ENCODE measurements around the gene TPSG1. TPM values are rescaled to one million over a fixed set of nuclear protein-coding genes. Genes with fewer than 3 reads are reported as not detected.

The TPSG1 gene
- total and polyA plus RNA-seq, 10 of the 15 experiments (the other 5 are each of a cell fraction or from before 2014, with no cell fraction given): not detected

GRCh38 chr16:1184156-1184868 is 40.8 kb downstream of the TPSG1 start:
- no peak for FAIRE-seq
- DNase-seq (ENCODE audit: low read depth, low spot score): no peak
- Histone ChIP-seq H3K4me1 (ENCODE audit: control insufficient read depth, insufficient read depth, low read length) (no peaks in the 10 kb centered on the region), H3K27ac (ENCODE audit: control insufficient read depth, insufficient read depth) (no peak overlapping the region), H3K4me3 (no peak overlapping the region), H3K36me3 (ENCODE audit: control insufficient read depth in 2 of 2, insufficient read depth in 2 of 2, low read length in 1 of 2) (no peaks in the 10 kb centered on the region), H4K20me1 (ENCODE audit: control insufficient read depth, insufficient read depth) (no peaks in the 10 kb centered on the region), H3K9me3 (replicated peaks; ENCODE audit: control insufficient read depth, insufficient read depth, low read length) (no peaks in the 10 kb centered on the region; the same call in 2 of the 3 replicates), H3K4me2 (ENCODE audit: control insufficient read depth, insufficient read depth) (no peak overlapping the region), H2AFZ (ENCODE audit: control insufficient read depth, low read depth, low read length) (no peak overlapping the region), H3K27me3 (replicated peaks in 1 of 2; ENCODE audit: control insufficient read depth in 2 of 2, insufficient read depth in 2 of 2, low read length in 1 of 2) (no peaks in the 10 kb centered on the region), H3K9ac (ENCODE audit: control insufficient read depth, insufficient read depth, low read length) (no peak overlapping the region), H3K79me2 (ENCODE audit: control insufficient read depth, insufficient read depth, low read length) (no peaks in the 10 kb centered on the region)
- RAD21 ChIA-PET (ENCODE audit: unreplicated experiment): no interaction called here
- intact Hi-C loops (cut with micrococcal nuclease; ENCODE audit: unreplicated experiment) (no loop called here), in situ Hi-C loops (cut with MboI) (no loop called here)
- POLR2A ChIA-PET: no interaction called here
- TF ChIP-seq ASH2L (IDR thresholded peaks at IDR 0.05; ENCODE audit: borderline replicate concordance, low read depth): no peak
- TF ChIP-seq SIN3A (IDR thresholded peaks at IDR 0.05; ENCODE audit: low read depth, low read length): no peak
- TF ChIP-seq TCF7 (IDR thresholded peaks at IDR 0.05; ENCODE audit: borderline replicate concordance): no peak
- no peak for TF ChIP-seq PRDM15 (CRISPR knock-in tag; IDR thresholded peaks at IDR 0.05)
- TF ChIP-seq ZNF384 (IDR thresholded peaks at IDR 0.05; ENCODE audit: borderline replicate concordance, low read depth, low read length): no peak
- no peak for TF ChIP-seq HCFC1 (IDR thresholded peaks at IDR 0.05; ENCODE audit: low read length)
- TF ChIP-seq HDAC2 (IDR thresholded peaks at IDR 0.05): no peak
- no peak for TF ChIP-seq HSF1 (IDR thresholded peaks at IDR 0.05; ENCODE audit: low read depth, low read length)
- TF ChIP-seq RB1 (IDR thresholded peaks at IDR 0.05; ENCODE audit: borderline replicate concordance): no peak
- TF ChIP-seq ZNF622 (IDR thresholded peaks at IDR 0.05): no peak
- TF ChIP-seq HDGF (IDR thresholded peaks at IDR 0.05): no peak
- 64% methylated on average over 25 of the region's 26 CpGs for WGBS (ENCODE audit: insufficient coverage, insufficient replicate concordance, low lambda C conversion rate, missing lambda C conversion rate)
- CTCF ChIA-PET: no interaction called here
- ATAC-seq: no peak
- SMC1A ChIA-PET (ENCODE audit: uncharacterized antibody, unreplicated experiment): no interaction called here
- no TSS peak for BruUV-seq (replicated peaks)

Measured in GM12878 (cell line).